Anterior cingulate cortex (tissue), 58 donors: ENCODE measurements around the gene SLC8A3.

Source experiments
- DNase-seq, 58 donors: peaks; one replicate each; lab custom pipeline; 2025; lab: John Stamatoyannopoulos, UW

The SLC8A3 gene

DNA sequence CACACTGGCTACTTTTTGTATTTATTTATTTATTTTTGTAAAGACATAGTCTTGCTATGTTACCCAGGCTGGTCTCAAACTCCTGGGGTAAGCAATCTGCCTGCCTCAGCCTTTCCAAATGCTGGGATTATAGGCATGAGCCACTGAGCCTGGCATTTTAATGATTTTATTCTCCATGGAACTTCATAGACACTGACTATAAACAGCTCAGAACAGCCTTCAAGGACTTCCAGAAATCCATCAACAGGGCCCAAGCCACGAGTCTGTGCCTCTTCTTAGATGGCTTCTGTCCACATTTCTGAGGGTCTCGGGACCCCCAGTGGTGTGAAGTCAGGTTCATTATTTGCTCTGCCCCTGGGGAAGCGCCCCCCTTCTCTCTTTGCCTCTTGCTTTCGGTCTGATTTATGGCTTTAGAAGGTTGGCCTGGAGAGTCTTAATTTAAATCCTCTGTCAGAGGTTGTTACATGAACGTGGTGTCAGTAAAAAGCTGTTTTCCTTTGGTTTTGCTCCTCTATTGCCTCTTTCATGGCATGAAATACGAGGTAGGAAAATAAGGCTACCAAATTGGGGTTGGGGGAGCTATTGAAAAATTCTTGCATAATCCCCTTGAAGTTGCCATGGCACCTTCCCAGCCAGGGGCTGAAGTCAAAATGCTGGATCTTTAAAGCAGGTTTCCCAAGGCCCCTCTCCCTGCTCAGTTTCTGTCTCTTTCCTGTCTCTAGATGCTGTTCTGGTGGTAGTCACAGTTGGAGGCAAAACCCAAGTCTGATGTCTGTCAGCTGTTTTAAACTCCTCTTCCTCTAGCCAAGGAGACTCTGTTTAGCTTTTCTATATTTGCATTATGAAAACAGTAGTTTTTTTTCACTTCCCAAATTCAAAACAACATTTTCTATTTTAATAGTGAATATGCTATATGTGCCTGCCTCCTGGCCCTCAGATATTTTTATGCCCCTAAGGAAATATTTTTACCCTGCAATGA lies 180.2 kb downstream of the SLC8A3 start:
- DNase-seq: no peak

DNA sequence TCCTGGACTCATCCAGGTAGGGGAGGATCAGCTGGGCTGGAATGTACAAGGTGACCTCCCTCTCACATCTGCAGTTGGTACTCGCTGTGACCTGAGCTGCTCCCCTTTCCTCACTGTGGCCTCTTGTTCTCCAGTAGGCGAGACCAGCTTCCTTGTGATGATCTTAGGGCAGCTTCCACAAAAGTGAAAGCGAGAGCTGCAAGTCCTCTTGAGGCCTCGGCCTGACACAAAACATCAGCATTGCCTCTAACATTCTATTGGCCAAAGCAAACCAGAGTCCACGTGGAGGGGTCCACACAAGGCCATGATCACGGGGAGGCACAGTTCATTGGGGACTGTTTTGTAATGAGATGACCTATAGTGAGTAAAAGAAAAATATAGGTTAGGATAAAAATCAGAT lies 182.1 kb downstream of the SLC8A3 start:
- no peak for DNase-seq

DNA sequence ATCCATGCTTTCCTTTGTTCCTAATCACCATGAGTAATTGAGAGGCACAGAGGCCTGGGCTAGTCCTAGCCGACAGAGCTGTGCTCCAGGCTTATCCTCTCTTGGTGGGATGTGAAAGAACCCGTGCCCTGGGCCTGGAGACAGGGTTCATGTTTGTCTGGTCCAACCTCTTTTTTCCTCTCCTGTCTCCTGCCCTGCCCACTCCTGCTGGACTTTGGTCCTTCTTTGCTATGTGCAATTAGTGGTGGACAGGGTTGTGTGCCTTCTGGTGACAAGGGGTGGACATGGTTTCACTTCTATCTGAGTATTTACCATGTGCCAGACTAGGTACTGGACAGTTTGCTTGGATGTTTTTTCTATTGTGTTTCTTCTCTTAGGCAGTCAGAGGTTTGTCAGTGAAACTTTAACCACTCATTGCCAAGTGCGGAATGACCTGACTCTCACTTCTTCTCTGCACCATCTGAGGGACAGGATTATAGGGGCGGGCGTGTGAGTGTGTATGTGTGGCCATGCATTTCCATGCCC lies 183.4 kb downstream of the SLC8A3 start:
- no peak for DNase-seq

DNA sequence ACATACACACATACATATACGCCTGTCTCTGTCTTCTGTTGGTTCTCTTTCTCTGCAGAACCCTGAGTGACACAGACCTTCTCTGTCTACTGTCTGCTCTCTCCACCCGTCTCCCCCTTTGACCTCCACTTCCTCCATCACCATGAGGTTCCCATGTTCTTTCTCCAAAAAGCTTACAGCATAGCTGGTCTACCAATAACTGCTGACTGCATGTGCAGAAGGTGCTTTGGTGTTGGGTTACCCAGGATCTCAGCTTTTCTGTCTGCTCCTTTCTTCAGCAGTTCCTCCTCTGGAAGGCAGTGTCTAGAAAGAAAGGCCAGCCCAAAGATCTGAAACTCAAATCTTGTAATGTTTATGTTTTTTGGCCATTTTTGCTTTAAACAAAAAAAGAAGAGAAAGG lies 184.0 kb downstream of the SLC8A3 start:
- DNase-seq: no peak

DNA sequence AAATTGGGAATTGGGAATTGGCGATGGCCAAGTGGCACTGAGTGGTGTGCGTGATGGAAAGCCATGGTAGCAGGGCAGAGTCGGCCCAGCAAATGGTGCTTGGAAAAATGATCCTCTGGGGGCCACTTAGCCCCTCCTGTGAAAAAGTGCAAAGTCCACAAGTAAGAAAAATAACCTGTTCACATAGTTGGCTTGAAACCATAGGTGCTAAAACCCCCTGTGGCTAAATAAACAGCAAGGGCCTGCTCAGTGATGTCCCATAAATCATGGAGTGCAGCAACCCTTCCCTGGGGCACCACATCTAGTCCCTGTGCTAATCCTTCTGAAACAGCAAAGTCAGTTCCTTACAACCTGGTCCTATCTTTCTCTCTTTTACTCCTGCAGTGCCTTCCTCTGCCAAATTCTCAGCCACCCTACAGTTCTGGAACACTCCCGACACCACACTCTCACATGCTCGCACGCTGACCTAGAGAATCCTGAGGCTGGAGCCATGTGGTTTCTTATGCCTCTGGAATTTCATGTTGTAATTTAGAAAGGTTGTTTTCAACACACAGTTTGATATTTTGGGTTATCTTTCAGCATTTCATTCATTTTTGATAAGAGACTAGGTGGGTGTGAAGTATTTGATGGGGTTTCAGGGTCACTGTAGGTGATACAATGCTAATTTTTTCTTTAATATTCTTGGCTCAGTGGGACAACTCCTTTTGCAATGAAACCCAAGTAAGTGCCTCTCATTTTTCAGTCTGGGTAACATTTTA lies 186.0 kb downstream of the SLC8A3 start:
- DNase-seq: no peak

DNA sequence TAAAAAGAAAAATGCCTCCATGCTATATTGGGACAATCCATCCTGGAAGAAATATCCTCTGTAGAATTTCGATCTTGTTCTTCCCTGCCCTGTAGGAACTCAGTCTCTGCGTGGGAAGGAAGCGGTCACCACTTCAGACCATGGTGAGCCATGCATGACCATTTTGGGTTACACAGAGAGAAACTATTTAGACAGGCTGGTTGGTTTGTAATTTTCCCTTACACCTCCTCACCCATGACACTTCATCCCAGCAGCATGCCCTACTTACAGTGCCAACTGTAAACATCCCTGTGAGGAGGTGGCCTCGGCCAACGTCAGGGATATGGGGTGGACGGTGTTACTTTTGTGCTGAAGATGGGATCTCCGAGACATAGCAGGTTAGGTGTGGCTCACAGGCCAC lies 188.2 kb downstream of the SLC8A3 start:
- DNase-seq: no peak

DNA sequence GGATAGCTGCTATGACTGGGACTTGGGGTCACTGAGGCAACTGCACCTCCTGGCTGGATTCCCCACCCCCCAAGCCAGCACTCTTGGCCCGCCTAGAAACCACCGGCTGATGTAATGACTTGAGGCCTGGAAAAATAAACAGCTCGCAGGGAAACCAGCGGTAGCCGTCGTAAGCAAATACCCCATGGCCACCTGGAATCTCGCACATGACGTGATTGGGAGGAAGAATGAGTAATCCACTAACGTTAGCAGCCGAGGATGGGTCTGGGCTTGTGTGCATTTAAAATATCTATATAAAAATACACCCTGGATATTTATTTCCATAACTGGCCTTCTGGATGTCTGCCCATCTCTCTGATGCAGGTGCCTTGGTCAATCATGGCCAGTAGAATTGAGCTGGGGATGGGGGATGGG lies 189.5 kb downstream of the SLC8A3 start:
- DNase-seq: no peak

DNA sequence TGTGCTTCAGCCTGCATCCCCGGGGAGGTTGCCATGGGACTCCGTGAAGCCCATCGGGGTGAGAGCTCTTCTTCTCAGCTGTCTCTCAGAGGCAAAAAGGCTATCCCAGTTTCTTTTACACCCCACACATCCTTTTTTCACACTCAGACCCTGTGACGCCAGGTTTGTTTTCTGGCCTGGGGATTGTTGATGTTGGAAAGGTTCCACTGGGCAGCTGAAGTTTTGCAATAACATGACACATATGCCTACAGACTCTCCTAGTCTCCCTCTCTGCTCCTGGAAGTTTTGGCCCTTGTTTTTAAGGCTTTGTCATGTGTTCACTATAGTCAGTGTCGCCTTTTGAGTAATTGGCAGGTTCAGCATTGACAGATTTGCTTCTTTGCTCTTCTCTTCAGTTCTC lies 190.9 kb downstream of the SLC8A3 start:
- DNase-seq: no peak

DNA sequence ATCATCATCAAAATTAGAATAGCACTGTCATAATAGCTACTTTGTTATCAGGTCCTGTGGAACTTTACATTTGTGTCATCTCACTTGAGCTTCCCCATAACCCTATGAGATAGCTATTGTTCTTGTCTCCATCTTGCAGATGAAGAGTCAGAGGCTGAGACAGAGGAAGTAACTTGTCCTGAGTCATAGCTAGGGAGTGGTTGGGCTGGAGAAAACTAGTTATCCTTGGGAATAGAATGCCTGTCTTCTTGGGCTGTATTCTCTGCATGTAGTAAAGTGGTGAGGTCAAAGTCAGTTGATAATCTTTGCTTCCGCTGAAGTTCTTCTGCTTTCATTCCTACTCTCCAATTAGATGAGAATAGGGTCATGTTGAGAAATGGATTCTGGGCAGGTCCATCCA lies 192.5 kb downstream of the SLC8A3 start:
- no peak for DNase-seq
